Stimulated activated CD4-positive, alpha-beta T cell treated with anti-CD3 and anti-CD28 coated beads, Interleukin-15, amount 100 ng/mL, for 48 hours (primary cell): ENCODE results near the gene FIGN.

Experiments used
- DNase-seq, 2 donors: peaks; one replicate each; pipeline ENCODE4 v3.0.0-alpha.2; 2020; ENCODE audit warnings: low read depth in 2 of 2

FIGN gene

GRCh38 chr2:163558251-163559021 is 177.4 kb downstream of the FIGN start:
- no peak for DNase-seq

GRCh38 chr2:163556511-163556910 is 179.3 kb downstream of the FIGN start:
- no peak for DNase-seq

GRCh38 chr2:163554864-163555263 is 180.9 kb downstream of the FIGN start:
- DNase-seq = no peak

- DNase-seq = no peak
Measured at GRCh38 chr2:163553601-163554000, 182.2 kb downstream of the FIGN start.

GRCh38 chr2:163552758-163553157 is 183.1 kb downstream of the FIGN start:
- no peak for DNase-seq

- no peak for DNase-seq
Measured at GRCh38 chr2:163551616-163552373, 184.0 kb downstream of the FIGN start.

- no peak for DNase-seq
Measured at GRCh38 chr2:163548970-163549369, 186.8 kb downstream of the FIGN start.
